NCI-H128 (cell line): Measurements from ENCODE around the gene DSP.

ENCODE experiments used
- DNase-seq: peaks from one replicate; lab custom pipeline; 2025; ENCODE audit not compliant: unreplicated experiment; lab: John Stamatoyannopoulos, UW

The DSP gene, protein sequence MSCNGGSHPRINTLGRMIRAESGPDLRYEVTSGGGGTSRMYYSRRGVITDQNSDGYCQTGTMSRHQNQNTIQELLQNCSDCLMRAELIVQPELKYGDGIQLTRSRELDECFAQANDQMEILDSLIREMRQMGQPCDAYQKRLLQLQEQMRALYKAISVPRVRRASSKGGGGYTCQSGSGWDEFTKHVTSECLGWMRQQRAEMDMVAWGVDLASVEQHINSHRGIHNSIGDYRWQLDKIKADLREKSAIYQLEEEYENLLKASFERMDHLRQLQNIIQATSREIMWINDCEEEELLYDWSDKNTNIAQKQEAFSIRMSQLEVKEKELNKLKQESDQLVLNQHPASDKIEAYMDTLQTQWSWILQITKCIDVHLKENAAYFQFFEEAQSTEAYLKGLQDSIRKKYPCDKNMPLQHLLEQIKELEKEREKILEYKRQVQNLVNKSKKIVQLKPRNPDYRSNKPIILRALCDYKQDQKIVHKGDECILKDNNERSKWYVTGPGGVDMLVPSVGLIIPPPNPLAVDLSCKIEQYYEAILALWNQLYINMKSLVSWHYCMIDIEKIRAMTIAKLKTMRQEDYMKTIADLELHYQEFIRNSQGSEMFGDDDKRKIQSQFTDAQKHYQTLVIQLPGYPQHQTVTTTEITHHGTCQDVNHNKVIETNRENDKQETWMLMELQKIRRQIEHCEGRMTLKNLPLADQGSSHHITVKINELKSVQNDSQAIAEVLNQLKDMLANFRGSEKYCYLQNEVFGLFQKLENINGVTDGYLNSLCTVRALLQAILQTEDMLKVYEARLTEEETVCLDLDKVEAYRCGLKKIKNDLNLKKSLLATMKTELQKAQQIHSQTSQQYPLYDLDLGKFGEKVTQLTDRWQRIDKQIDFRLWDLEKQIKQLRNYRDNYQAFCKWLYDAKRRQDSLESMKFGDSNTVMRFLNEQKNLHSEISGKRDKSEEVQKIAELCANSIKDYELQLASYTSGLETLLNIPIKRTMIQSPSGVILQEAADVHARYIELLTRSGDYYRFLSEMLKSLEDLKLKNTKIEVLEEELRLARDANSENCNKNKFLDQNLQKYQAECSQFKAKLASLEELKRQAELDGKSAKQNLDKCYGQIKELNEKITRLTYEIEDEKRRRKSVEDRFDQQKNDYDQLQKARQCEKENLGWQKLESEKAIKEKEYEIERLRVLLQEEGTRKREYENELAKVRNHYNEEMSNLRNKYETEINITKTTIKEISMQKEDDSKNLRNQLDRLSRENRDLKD (N-terminal part only)

DNA sequence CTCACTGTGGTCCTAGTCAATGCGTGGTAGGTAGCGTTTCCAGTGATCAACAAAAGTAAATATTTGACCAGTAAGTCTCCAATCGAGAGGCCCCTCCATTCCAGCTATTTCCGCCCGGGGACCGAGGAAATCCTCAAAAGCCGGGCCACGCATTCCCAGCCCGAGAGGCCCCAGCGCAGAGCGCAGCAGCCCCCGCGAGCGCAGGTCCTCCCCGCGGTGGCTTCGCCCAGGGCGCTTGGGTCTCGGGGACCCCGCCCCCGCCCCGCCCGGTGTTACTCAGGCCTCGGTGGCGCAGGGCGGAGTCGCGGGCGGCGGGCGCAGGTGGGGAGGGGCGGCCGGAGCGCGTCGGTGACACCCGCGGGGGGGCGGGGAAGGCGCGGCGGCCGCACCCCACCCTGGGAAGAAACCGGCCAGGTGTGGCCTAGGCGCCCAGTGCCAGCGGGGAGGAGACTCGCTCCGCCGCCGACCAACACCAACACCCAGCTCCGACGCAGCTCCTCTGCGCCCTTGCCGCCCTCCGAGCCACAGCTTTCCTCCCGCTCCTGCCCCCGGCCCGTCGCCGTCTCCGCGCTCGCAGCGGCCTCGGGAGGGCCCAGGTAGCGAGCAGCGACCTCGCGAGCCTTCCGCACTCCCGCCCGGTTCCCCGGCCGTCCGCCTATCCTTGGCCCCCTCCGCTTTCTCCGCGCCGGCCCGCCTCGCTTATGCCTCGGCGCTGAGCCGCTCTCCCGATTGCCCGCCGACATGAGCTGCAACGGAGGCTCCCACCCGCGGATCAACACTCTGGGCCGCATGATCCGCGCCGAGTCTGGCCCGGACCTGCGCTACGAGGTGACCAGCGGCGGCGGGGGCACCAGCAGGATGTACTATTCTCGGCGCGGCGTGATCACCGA lies at the start of gene DSP:
Gene DSP, plus strand, starts transcription at position 497 of the 890 bp plus-strand sequence. Its CDS starts 245 bp downstream, at position 742.
- peak; percentile 44 for DNase-seq

DNA sequence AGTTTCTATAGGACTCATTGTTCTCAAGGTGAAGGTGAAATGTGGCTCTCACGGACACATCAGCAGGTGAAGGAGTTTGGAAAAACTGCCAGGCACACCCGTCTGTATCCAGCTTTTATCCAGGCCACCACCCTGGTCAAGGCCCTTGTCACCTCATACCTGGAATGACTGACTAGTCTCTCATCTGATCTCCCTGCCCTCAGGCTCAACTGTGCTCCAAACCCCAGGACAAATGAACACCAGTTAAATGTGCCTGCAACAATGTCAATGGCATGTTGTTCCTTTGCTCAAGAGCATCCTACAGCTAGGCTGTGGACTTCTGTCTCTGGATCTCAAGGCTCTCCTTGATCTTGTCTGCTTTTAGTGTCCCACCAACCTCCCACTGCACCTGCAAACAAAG lies 47.6 kb upstream of the DSP start:
- no peak for DNase-seq

DNA sequence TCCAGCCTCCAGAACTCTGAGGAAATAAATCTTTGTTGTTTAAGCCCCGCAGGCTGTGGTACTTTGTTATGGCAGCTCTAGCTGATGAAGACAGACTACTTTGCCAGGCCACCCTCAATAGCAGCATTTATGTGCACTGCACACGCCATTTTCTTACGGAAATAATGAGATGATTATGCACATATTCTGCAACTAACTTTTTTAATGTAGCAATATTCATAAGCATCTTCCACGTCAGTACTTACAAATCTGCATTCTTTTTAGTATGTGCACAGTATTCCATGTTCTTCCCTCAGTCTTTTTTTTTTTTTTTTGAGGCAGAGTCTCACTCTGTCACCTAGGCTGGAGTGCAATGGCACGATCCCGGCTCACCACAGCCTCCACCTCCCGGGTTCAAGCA lies 46.8 kb upstream of the DSP start:
- no peak for DNase-seq

DNA sequence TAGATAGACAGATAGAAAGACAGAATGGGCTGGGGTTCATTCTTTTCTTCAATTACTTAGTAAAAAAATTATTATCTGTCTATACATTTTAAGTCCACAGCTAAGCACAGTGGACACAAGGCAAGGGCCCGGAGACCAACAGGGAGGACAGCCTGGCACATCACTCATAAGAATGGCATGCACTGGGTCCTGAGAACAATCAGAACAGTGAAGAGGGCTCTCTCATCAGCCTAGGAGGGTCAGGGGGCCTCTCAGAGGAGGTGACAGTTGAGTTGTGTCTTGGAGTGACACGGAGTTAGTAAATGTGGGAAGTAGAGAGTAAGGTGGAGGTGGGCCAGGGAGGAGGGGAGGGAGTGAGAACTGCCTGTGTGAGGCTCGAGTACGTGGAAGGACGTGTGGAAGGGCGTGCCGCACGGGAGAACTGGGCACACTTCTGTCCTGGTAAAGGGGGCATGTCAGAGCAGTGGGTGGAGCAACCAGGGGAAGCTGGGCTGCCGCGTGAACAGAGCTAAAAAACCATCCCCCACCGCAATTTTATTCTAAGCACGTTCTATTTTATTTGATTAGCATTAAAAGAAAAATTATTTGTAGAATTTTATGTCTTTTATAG lies 45.1 kb upstream of the DSP start:
- no peak for DNase-seq

DNA sequence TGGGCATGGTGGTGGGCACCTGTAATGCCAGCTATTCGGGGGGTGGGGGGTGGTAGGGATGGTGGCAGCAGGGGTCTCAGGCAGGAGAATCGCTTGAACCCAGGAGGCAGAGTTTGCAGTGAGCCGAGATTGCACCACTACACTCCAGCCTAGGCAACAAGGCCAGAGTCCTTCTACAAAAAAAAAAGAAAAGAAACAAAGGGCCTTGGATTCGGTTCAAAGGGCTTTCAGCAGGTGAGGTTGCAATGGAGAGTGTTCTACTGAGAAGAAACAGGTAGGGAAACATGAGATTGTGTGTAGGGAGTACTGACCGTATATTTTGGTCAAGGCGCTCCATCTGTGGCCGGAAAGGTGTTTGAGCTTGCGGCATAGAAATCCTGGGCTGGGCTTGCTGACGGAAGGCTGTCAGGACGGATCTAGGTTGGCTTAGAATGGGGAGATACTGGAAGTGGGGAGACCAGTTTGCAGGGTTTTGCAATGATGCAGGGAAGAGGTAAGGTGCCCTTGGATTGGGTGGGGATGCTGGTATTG lies 40.7 kb upstream of the DSP start:
- no peak for DNase-seq

DNA sequence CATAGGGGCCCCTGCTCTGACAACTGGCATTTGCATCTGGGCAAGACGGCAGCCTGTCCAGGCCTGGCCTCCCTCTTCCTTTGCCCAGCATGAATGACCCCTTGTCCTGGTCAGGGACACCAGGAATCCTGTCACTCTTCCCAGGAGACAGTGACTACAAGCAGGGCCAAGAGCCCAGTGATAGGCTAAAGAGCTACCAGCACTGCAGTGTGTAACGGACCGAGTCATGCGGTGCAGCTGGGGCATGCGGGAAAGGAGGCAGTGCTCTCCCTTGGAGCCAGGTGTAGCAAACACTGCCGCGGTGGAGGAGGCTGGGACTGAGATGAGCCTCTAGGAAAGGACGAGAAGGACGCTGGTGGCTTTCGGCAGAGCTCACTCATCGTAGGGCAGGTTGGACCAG lies 38.7 kb upstream of the DSP start:
- DNase-seq: no peak

DNA sequence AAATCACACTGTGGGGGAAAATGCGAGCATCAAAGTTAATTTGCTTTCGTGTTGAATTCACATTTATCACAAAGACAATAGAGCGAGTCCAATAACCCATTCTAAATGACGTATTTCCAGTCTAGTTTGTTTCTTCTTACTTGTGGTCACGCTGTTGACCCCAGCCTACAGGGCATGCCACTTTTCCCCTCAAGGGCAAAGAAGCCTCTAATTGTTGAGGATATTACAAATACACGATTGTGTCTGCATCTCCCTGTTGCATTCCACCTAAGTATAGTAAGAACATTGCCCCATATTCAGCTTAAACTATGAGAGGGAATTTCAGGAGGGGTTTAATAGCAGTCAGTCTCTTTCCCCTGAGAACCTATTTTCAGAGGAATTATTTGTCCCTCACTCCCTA lies 37.4 kb upstream of the DSP start:
- no peak for DNase-seq

DNA sequence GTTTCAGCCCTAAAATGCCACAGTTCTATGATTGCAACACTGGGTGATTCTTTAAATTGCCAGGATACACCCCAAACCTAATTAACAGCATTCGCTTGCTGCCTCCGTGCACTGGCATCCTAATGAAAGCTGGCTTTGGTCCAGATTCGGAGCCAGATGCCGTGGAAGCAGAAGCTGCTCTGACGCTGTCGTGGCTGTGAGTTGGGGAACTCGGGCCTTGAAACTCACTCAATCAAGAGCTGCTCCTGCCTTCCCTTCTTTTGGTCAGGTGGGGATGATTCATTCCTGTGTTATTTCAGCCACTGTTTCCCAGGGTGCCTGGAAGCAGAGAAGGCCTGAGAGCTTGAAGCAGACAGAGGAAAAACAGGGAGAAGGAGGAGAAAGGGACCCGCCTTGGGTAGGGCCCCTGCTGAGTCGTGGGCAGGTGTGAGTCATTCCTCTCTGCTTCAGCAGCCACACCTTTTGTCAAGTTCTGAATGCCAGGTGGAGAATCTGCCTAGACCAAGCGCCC lies 36.2 kb upstream of the DSP start:
- DNase-seq: peak; percentile 35

DNA sequence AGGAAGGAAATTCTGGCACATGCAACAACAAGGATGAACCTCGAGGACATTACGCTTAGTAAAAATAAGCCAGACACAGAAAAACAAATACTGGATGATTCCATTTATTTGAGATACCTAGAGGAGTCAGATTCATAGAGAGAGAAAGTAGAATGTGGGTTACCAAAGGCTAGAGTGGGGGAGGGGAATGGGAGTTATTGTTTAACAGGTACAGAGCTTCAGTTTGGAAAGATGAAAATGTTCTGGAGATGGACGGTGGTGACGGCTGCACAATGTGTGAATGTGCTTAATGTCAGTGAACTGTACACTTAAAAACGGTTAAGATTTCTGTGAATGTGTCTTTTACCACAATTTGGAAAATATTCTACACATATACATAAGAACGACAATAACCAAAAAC lies 33.9 kb upstream of the DSP start:
- DNase-seq: no peak

DNA sequence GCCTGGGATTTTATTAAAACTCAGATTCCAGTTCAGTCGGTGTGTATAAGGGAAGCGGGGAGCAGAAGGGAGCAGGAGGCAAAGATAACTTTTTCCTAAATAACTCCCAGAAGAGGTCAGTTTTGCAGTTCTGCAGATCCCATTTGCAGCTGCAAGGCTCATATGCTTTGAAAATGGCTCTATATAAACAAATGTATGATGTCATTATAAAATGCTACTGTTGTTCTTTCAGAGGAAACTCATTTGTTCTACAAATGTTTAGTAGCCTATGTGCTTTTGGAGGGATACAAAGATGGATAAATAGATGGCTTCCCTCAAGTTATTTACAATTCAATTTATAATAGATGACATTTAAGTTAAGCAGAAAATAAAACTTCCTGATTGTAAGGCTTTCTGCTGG lies 29.2 kb upstream of the DSP start:
- no peak for DNase-seq

DNA sequence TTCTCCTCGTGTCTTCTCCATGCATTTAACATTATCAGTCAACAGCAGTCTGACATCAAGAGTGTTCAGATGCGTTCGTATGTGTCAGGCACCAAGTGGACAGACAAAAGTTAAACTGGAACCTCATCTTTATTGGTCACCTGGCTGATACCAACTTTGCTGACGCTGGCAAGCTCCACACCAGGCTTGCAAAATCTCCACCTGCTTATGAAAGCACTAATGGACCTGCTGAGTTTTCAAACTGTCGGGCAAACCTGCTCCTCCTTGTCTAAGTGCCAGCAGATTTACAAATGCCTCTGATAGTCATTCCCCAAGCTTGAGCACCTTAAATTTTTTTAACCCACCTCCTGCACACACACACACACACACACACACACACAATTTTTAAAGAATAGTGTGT lies 27.9 kb upstream of the DSP start:
- DNase-seq: no peak

DNA sequence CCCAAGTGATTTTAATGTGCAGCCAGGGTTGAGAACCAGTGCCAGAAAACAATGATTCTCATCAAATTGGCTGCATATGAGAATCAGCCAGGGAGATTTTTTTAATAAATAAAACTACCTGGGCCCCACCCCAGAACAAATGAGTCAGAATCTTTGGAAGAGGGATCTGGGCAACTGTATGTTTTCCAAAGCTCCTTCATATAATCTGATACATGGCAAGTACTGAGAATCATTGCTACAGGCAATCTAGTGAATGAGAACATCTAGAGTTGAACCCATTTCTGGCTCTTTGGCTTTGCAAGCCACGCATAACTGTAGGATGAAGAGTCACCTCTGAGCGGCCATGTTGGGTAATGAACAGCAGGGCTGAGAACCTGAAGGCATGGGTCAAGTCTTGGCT lies 26.1 kb upstream of the DSP start:
- DNase-seq: no peak

DNA sequence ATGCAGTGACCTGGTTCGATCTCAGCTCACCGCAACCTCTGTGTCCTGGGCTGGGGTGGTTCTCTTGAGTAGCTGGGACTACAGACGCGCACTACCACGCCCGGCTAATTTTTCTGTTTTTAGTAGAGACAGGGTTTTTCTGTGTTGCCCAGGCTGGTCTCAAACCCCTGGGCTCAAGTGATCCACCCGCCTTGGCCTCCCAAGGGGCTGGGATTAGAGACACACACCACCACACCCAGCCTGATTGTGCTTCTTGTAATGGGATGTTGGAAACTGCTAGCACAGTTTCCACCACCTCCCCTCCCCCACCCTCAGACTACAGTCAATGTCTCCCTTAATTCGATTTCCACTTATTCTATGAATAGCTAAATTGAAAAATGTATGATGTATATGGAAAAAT lies 22.6 kb upstream of the DSP start:
- no peak for DNase-seq

DNA sequence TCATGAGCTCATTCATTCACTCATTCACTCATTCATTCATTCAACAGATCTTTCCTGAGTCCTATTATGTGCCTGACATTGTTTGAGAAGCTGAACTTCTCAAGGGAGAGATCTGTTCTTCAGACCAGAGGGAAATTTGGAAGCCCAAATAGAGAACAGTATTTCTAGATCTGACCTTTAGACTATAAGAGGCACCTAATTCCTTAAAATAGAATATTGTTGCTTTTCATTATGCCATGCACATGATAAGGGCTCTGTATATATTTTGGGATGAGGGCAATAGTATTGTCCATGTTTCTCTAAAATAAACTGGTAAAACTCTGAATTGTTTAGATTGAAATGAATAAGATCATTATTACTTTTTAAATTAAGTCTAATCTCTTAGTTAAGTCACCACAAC lies 18.6 kb upstream of the DSP start:
- no peak for DNase-seq

DNA sequence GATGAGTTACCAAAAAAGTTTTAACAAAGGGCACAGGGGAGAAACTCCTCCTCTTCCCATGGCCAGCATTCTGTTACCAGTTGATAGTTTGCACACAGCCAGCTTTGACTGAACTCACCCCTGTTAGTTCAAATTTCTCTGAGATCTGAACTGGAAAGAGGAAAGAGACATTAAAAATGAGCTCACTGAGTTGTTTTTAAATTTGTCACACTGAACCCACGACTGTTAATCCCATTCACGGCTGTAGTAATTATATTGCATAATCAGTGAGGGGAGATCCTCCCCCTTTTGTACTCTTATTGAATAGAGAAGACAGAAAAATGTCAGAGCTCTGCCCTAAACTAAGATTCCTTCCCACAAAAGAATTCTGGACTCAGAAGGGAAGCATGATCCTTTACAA lies 17.5 kb upstream of the DSP start:
- no peak for DNase-seq

DNA sequence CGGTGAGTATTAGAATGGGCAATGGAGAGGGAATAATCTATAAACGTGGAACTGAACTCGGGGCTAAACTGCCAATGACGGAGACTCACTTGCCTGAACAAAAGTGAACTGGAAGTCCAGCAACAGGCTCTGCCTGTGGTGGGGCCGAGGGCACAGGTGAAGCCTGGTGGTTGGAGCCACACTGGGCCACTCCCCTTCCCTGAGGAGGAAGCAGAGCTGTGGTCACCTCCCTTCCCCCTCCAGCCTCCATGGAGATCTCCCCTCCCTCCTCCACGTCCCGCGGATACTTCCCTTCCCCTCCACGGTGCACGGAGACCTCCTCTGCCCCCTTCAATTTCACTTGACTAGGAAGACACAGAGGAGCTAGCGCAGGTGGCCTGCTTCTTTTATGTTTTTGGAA lies 14.7 kb upstream of the DSP start:
- DNase-seq: no peak

DNA sequence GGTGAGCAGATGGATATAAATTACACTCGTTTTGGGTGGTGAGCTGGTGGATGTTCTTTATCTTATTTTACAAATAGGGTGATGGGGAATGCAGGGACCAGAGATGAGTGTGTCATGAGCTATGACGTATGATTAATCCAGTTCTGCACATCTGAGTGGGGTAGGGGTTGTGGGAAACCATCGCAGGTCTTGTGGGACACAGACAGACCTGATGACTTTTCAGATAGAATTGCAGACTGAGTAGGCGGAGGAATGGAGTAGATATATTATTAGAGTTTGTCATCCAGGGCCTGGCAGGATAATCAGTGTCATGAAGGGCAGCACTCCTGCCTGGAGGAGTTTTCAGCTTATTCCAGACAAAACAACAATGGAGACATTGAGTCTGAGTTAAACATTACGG lies 12.9 kb upstream of the DSP start:
- DNase-seq: no peak

DNA sequence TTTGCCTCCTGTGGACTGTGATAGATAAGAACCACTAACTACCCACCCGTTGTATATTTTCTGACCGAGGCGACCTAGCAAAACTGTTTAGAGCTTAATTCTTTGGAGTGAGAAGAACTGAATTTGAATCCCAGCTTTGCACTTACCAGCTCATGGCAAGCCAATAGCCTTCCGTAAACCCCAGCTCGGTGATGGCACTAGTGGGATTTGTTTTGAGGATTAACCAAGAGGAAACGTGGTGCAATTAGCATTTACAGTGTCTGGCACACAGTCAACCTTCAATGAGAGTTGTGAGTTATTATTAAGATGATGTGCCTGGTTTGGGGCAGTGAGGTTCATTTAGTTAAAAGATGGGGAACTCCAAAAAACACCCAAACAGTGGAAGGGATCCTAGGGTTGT lies 12.3 kb upstream of the DSP start:
- DNase-seq: no peak

DNA sequence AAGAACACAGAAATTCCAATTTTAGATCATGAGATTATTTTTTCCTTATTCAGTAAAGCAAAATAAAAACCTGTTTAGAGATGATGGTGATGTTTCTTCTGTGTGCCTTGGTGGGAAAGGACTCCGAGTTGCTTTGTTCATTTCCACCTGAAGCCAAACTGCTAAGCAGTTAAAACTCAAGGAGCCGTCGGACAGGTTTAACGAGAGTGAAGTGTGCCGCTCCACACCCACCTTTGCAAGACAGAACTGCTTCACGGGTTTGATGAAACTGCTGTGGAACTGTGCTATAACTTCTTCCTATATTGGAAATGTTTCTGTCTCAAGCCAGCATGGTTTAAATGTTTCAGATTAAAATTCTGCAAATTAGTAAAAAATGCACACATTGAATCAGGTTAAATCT lies 9.2 kb upstream of the DSP start:
- peak; percentile 5 for DNase-seq

DNA sequence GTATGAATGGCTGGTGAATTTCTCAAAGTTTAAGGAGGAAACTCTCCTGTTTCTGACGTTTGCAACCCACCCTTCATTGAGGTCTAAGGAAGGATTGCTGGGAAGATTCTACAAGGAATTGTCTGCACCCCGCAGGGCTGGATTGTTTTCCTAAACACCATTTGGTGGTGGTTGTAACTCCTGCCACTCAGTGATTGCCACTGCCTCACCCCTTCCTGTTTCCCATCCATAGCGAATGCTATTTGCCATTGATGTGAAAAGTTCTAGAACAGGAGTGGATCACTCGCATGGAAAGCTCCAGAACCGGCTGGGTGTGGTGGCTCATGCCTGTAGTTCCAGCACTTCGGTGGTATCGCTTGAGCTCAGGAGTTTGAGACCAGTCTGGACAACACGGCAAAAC lies 8.7 kb upstream of the DSP start:
- no peak for DNase-seq
